Liver (tissue), 3 donors: Measurements from ENCODE around the gene NKX1-1.

Experiments
- NR2F2 ChIP-seq: IDR thresholded peaks from 2 replicates; pipeline ENCODE4 v1.6.1; 2016; ENCODE audit warnings: antibody characterized with exemption
- TF ChIP-seq, protein P1 (sequence below): fragments of 150-350 bp; IDR thresholded peaks from 2 replicates; pipeline ENCODE4 v1.5.1; 2017; ENCODE audit warnings: improper control_type of control experiment, low read depth, low read length; ENCODE audit not compliant: missing input control
- TF ChIP-seq, protein P2 (sequence below): IDR thresholded peaks from 2 replicates; pipeline ENCODE4 v1.6.1; 2016; ENCODE audit warnings: antibody characterized with exemption
- donor health status: healthy.
- donor health status: healthy.

DNA sequence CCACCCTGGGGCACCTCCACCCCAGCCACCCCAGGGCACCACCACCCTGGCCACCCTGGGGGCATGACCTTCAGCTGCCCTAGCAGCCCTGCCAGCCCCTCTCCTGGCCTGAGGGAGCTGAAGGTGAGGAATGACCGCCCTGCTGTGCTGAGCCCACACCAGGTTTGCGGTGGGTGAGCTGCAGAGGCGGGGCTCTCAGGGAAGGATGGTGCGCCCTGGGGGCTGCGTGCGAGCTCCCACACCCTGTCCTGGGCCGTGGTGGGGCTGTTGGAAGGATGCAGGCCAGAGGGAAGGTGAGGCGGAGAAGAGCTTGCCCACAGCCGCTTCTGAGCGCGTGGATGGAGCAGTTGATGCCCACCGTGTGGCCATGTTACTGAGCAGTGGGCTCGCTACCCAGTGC, 41.5 kb downstream of the NKX1-1 start:
- TF ChIP-seq, protein P1, sequence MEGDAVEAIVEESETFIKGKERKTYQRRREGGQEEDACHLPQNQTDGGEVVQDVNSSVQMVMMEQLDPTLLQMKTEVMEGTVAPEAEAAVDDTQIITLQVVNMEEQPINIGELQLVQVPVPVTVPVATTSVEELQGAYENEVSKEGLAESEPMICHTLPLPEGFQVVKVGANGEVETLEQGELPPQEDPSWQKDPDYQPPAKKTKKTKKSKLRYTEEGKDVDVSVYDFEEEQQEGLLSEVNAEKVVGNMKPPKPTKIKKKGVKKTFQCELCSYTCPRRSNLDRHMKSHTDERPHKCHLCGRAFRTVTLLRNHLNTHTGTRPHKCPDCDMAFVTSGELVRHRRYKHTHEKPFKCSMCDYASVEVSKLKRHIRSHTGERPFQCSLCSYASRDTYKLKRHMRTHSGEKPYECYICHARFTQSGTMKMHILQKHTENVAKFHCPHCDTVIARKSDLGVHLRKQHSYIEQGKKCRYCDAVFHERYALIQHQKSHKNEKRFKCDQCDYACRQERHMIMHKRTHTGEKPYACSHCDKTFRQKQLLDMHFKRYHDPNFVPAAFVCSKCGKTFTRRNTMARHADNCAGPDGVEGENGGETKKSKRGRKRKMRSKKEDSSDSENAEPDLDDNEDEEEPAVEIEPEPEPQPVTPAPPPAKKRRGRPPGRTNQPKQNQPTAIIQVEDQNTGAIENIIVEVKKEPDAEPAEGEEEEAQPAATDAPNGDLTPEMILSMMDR = no peak
- TF ChIP-seq, protein P2, sequence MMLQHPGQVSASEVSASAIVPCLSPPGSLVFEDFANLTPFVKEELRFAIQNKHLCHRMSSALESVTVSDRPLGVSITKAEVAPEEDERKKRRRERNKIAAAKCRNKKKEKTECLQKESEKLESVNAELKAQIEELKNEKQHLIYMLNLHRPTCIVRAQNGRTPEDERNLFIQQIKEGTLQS = no peak
- TF ChIP-seq NR2F2 = no peak
